ENCODE results near the gene CIDEC.

DNA sequence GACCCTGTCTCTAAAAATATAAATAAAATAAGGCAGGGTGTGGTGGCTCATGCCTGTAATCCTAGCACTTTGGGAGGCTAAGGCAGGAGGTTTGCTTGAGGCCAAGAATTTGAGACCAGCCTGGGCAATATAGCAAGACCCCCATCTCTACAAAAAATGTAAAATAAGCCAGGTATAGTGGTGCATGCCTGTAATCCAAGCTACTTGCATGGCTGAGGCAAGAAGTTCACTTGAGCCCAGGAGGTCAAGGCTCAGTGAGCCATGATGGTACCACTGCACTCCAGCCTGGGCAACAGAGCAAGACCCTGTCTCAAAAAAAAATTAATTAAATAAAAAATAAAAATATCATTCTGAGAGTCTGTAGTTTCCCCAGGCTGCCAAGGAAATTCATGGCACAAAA is 6.3 kb upstream of the CIDEC start:
- TF ChIP-seq, protein P1, sequence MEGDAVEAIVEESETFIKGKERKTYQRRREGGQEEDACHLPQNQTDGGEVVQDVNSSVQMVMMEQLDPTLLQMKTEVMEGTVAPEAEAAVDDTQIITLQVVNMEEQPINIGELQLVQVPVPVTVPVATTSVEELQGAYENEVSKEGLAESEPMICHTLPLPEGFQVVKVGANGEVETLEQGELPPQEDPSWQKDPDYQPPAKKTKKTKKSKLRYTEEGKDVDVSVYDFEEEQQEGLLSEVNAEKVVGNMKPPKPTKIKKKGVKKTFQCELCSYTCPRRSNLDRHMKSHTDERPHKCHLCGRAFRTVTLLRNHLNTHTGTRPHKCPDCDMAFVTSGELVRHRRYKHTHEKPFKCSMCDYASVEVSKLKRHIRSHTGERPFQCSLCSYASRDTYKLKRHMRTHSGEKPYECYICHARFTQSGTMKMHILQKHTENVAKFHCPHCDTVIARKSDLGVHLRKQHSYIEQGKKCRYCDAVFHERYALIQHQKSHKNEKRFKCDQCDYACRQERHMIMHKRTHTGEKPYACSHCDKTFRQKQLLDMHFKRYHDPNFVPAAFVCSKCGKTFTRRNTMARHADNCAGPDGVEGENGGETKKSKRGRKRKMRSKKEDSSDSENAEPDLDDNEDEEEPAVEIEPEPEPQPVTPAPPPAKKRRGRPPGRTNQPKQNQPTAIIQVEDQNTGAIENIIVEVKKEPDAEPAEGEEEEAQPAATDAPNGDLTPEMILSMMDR (IDR thresholded peaks at IDR 0.05): no peak
- TF ChIP-seq POLR2A (IDR thresholded peaks at IDR 0.05; ENCODE audit: low read length) (no peak), CHD4 (IDR thresholded peaks at IDR 0.05; ENCODE audit: borderline replicate concordance) (no peak), MYC (IDR thresholded peaks at IDR 0.05; ENCODE audit: borderline replicate concordance, low read length) (no peak), RCOR1 (IDR thresholded peaks at IDR 0.05; ENCODE audit: low read depth, low read length) (no peak), JUN (IDR thresholded peaks at IDR 0.05) (no peak), SMC3 (IDR thresholded peaks at IDR 0.05) (no peak), ZC3H11A (IDR thresholded peaks at IDR 0.05) (no peak)
- TF ChIP-seq, protein P2, sequence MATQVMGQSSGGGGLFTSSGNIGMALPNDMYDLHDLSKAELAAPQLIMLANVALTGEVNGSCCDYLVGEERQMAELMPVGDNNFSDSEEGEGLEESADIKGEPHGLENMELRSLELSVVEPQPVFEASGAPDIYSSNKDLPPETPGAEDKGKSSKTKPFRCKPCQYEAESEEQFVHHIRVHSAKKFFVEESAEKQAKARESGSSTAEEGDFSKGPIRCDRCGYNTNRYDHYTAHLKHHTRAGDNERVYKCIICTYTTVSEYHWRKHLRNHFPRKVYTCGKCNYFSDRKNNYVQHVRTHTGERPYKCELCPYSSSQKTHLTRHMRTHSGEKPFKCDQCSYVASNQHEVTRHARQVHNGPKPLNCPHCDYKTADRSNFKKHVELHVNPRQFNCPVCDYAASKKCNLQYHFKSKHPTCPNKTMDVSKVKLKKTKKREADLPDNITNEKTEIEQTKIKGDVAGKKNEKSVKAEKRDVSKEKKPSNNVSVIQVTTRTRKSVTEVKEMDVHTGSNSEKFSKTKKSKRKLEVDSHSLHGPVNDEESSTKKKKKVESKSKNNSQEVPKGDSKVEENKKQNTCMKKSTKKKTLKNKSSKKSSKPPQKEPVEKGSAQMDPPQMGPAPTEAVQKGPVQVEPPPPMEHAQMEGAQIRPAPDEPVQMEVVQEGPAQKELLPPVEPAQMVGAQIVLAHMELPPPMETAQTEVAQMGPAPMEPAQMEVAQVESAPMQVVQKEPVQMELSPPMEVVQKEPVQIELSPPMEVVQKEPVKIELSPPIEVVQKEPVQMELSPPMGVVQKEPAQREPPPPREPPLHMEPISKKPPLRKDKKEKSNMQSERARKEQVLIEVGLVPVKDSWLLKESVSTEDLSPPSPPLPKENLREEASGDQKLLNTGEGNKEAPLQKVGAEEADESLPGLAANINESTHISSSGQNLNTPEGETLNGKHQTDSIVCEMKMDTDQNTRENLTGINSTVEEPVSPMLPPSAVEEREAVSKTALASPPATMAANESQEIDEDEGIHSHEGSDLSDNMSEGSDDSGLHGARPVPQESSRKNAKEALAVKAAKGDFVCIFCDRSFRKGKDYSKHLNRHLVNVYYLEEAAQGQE (IDR thresholded peaks at IDR 0.05): no peak
- TF ChIP-seq, protein P3, sequence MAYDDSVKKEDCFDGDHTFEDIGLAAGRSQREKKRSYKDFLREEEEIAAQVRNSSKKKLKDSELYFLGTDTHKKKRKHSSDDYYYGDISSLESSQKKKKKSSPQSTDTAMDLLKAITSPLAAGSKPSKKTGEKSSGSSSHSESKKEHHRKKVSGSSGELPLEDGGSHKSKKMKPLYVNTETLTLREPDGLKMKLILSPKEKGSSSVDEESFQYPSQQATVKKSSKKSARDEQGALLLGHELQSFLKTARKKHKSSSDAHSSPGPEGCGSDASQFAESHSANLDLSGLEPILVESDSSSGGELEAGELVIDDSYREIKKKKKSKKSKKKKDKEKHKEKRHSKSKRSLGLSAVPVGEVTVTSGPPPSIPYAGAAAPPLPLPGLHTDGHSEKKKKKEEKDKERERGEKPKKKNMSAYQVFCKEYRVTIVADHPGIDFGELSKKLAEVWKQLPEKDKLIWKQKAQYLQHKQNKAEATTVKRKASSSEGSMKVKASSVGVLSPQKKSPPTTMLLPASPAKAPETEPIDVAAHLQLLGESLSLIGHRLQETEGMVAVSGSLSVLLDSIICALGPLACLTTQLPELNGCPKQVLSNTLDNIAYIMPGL (CRISPR knock-in tag; IDR thresholded peaks at IDR 0.05; ENCODE audit: borderline replicate concordance): no peak
